Measurements from ENCODE around the gene GET4. TPM values are rescaled to one million over a fixed set of nuclear protein-coding genes. Genes with fewer than 3 reads are reported as not detected.

Gene GET4
- total and polyA plus RNA-seq, 2 of the 8 experiments (the other 6 are each of a cell fraction or from before 2014, with no cell fraction given) = 56.7 to 74.1 TPM

GRCh38 chr7:862157-862556 lies 14.2 kb upstream of the GET4 start:
- H3K27ac ChIP-seq (ENCODE audit: low read depth, low read length) = no peak overlapping the region
- no peaks in the 10 kb centered on the region for H3K23me2 ChIP-seq (ENCODE audit: low read depth, low read length)
- H2BK120ac ChIP-seq (replicated peaks; ENCODE audit: low read depth, low read length) = no peak overlapping the region
- H3K4me2 ChIP-seq (ENCODE audit: insufficient read depth in 1 of 2, low read depth in 2 of 2, low read length in 2 of 2) = no peak overlapping the region
- H2AK5ac ChIP-seq (ENCODE audit: low read depth, low read length) = no peak overlapping the region
- no peak overlapping the region for H2BK12ac ChIP-seq (ENCODE audit: low read depth, low read length)
- ChIA-PET CTCF (ENCODE audit: partially characterized antibody) (interaction anchor here (1.2 to 3.8 kb wide), 2 partner anchors 10 to 131 kb away, joined by 3 to 20 read pairs; no protein-coding TSS in a partner anchor), POLR2A (ENCODE audit: partially characterized antibody) (no interaction called here)
- H3K56ac ChIP-seq (replicated peaks; ENCODE audit: insufficient read length, low read depth, low read length) = no peak overlapping the region
- no peaks in the 10 kb centered on the region for H3K27me3 ChIP-seq (replicated peaks in 1 of 4; ENCODE audit: control insufficient read depth in 3 of 4, extremely low read depth in 1 of 4, insufficient read depth in 3 of 4, low read length in 3 of 4)
- no peak overlapping the region for H3K23ac ChIP-seq (ENCODE audit: insufficient read length)
- no peaks in the 10 kb centered on the region for H3K4me1 ChIP-seq (replicated peaks in 1 of 4; ENCODE audit: control insufficient read depth in 3 of 4, insufficient read depth in 4 of 4, low read length in 3 of 4)
- no peak overlapping the region for H3K14ac ChIP-seq (ENCODE audit: insufficient read length)
- no peak overlapping the region for H4K8ac ChIP-seq (ENCODE audit: extremely low read depth, insufficient read depth, low read length)
- no peaks in the 10 kb centered on the region for H3K79me2 ChIP-seq (ENCODE audit: control insufficient read depth in 1 of 2, insufficient read depth in 2 of 2, low read length in 2 of 2)
- H2BK15ac ChIP-seq (ENCODE audit: low read length) = no peak overlapping the region
- H4K5ac ChIP-seq (ENCODE audit: insufficient read length, low read depth, low read length) = no peak overlapping the region
- peaks cover 3% of the 10 kb centered on the region for H3K79me1 ChIP-seq (ENCODE audit: low read depth, low read length)
- peaks cover 28 to 70% (median 60%) of the 10 kb centered on the region in 4 experiments for H3K36me3 ChIP-seq (ENCODE audit: control insufficient read depth in 2 of 4, insufficient read depth in 4 of 4, low read length in 3 of 4)
- 91% methylated on average over 6 of the region's 6 CpGs; no CpG with 5 or more reads in 1 of the 2 experiments for WGBS, 2 experiments (ENCODE audit: extremely low coverage in 1 of 2, insufficient coverage in 1 of 2, insufficient read length in 1 of 2, insufficient replicate concordance in 2 of 2, low coverage in 1 of 2, low lambda C conversion rate in 2 of 2, missing lambda C conversion rate in 1 of 2)
- H4K20me1 ChIP-seq (replicated peaks in 1 of 2; ENCODE audit: control insufficient read depth in 1 of 2, insufficient read depth in 2 of 2, low read length in 2 of 2) = peaks cover 3 to 13% of the 10 kb centered on the region in 2 experiments
- no peaks in the 10 kb centered on the region for H3K9me3 ChIP-seq (ENCODE audit: insufficient read depth in 2 of 2, low read depth in 1 of 2, low read length in 1 of 2)
- H3K18ac ChIP-seq (ENCODE audit: extremely low read depth, low read length) = no peak overlapping the region
- no peak overlapping the region for H2AFZ ChIP-seq (ENCODE audit: low read length)
- no peak overlapping the region for H2BK5ac ChIP-seq (ENCODE audit: low read depth, low read length)
- H2BK20ac ChIP-seq (ENCODE audit: low read length) = no peak overlapping the region
- no peak overlapping the region for H3K9ac ChIP-seq (replicated peaks in 1 of 4; ENCODE audit: extremely low read depth in 1 of 4, low read depth in 3 of 4, low read length in 3 of 4)
- H3K4me3 ChIP-seq (ENCODE audit: extremely low read depth in 1 of 4, insufficient read depth in 2 of 4, low read depth in 3 of 4, low read length in 4 of 4) = no peak overlapping the region
- FAIRE-seq = no peak
- H4K91ac ChIP-seq (replicated peaks; ENCODE audit: insufficient read length, low read length) = no peak overlapping the region
- no peak for DNase-seq (ENCODE audit: low read depth in 1 of 2, low spot score in 2 of 2)
- no peak overlapping the region for H3K4ac ChIP-seq (replicated peaks; ENCODE audit: insufficient read length, low read depth, low read length)
- TF ChIP-seq PHF8 (conservative IDR thresholded peaks at IDR 0.05; ENCODE audit: low read depth, low read length) (no peak), JUN (IDR thresholded peaks at IDR 0.05; ENCODE audit: low read depth, low read length) (no peak)

Data from H1 (cell line).